Measurements from ENCODE around the gene ARPC5L.
A peak's percentile ranks its signal among the peaks of the same experiment; 100 is the strongest.
"Not testable (repeated sequence)": the region's sequence is repeated elsewhere in the genome, so short reads cannot be mapped to it uniquely, and the experiment has no call there.

The ARPC5L gene

DNA sequence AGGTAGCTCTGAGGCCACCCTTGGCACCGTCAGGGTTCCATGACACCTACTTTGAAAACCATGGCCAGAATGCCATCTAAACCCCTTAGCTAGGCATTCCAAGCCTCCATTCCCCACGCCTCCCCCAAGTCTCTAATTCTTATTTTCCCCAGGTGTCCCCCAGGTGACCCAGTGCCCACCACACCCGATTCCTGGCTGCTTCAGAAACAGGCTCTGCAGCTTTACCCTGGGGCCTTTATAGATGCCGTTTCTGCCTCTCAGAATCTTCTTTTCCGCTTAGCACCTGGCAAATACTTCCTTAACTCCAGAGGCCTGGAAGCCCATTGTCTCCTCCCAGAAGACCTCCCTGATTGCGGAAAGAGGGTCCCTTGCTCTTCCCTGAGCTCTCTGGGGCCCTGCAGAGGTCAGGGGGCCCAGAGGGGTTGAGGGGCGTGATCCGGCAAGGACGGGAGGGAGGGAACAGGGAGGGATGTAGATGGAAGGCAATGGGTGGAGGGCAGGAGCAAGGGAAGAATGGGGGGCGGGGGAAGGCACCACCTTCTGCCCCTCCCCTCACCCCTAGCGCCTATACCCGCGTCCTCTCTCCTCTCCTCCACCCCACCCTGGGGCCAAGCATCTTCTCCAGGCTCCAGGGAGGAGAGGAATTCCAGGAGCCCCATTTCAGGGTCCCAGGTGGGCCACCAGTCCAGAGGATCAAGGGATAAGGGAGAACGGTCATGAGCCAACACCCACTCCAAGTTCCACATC lies 20.7 kb upstream of the ARPC5L start:
- no peak for DNase-seq

DNA sequence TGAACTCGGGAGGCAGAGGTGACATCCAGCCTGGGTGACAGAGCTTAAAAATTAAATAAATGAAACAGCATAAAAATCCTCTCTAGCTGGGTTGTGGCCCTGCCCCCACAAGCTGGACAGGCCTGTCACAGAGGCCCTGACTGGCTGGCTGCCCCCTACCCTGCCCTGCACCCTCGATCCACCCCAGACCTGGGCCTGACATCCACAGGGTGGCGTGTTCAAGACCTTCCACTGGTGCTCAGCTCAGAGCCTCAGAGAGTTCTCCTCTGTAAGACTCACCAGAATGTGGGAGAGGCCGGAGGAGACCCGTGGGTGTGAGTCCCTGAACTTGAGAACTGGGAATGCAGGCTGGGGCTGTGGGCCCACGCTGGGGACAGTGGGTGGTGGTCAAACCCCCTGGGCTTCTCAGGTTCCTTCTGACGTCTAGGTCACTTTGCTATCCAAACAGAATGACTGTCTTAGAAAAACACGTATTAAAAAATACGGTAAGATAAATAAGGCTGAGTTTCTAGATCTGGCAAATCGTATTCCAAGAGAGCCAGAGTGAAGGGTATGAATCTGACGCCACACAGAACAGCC lies 18.4 kb upstream of the ARPC5L start:
- no peak for DNase-seq

DNA sequence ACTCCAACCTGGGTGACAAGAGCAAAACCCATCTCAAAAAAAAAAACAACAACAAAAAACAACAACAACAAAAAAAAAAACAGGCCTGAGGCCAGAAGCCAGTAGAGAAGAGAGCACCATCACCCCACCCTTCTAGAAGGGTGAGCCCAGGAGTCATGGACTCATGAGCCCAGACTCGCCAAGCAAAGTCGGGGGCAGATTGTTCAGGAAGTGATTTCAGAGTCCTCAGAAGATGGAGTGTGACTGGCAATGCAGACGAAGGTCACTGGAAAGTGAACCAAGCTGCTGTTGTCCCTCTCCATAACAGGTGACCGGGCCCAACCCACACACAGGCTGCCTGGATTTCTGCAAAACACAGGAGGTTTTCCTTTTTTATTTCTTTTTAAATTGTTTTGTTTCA lies 17.6 kb upstream of the ARPC5L start:
- DNase-seq: no peak

DNA sequence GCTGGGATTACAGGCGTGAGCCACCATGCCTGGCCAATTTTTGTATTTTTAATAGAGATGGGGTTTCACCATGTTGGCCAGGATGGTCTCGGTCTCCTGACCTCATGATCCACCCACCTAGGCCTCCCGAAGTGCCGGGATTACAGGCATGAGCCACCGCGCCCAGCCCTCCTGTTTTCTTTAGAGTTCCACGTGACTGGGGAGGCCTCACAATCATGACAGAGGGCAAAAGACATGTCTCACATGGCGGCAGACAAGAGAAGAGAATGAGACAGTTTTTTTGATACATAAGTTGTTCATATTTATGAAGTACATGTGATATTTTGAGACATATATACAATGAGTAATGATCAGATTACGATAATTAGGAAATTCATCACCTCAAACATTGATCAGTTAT lies 15.5 kb upstream of the ARPC5L start:
- not testable (repeated sequence) for DNase-seq

DNA sequence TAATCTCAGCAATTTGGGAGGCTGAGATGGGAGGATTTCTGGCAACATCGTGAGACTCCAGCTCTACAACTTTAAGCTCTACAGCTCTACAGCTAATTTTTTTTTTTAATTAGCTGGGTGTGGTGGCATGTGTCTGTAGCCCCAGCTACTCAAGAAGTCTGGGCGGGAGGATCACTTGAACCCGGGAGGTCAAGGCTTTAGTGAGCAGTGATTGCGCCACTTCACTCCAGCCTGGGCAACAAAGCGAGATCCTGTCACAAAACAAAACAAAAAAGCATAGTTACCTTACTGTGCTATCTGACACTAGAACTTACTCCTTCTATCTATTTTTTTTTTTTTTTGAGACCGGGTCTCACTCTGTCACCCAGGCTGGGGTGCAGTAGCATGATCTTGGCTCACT lies 15.0 kb upstream of the ARPC5L start:
- no peak for DNase-seq

DNA sequence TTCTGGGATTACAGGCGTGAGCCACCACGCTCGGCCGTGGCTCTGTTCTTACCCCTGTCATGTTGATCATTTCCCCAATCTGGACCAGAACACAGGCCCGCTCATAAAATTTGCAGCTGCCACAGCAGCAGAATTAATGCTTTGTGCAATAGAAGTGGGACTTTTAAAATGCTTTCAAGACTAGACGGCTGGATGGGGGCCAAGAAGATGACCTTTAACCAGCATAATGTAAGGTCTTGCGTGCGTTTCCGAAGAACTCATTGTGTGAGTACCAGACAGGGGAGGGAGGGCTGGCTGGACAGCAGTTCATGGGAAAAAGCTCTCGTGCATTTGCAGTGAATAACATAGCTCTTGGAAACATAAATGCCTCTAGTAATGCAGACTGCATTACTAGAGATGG lies 12.1 kb upstream of the ARPC5L start:
- no peak for DNase-seq

DNA sequence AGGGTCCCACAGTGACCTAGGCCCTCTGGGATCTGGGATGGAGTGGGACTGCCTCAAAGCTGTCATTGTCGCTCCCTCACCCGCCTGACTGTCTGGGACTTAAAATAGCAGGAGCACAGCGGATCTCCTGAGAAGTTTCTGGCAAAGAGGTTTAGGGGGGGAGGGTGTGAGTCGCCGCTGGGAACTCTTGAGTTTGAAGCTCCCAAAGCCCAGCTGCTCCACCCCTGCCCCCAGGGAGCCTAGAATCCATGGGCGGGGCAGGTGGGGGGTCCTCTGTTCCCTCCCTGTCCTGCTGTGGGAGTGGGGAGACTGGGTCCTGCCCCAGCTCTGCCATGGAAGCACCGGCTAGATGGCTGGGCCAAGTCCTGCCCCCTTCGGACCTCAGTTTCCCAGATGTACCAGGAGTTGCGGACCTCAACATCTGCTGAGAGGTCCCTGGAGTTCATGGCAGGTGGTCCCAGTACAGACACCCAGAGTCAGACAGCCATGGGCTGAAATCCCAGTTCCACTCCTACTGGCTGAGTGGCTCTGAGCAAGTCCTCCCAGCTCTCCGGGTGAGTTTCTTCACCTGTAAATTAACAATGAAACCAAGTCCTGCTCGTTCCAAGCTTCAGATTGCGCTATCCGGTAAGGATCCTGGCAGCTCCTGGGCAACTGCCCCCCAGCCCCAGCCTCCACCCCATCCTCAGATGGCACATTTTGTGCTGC lies 9.7 kb upstream of the ARPC5L start:
- no peak for DNase-seq

DNA sequence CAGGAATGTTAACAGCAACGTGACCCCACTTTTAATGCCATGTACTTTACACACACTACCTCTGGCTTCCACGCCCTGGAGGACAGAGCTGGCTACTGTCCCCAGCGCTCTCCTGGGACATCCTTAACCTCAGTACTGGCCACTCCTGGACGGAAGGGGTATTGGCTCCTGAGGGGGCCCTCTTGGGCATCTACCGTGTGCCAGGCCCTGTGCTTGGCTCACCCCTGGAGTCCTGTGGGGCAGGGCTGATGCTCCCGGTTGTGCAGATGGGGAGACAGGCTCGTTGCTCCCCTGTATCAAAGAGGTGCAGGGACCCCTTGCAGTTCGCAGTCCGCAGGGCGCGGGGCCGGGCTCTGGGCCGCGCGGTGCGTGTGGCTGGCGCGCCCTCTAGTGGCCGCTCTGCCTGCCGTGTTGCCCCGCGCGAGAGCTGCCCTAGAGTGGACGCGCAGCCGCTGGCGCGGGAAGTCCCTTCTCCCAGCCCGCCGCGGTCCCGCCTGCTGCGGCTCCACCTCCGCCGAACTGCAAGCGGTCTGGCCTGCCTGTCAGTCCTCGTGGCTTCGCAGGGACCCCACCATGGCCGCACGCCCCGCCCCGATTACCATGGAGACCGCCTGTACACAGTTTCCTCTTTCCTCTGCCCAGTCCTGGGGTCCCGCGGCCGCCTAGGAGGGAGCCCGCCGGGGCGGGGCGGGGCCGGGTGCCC lies 8.9 kb upstream of the ARPC5L start, which contains the start of gene WDR38:
TSS of gene WDR38 (plus strand) at position 632 of the 703 bp plus-strand sequence. CDS start 72 bp downstream, outside the sequence.
- peak in 1 of 2 experiments; percentile 5 for DNase-seq

DNA sequence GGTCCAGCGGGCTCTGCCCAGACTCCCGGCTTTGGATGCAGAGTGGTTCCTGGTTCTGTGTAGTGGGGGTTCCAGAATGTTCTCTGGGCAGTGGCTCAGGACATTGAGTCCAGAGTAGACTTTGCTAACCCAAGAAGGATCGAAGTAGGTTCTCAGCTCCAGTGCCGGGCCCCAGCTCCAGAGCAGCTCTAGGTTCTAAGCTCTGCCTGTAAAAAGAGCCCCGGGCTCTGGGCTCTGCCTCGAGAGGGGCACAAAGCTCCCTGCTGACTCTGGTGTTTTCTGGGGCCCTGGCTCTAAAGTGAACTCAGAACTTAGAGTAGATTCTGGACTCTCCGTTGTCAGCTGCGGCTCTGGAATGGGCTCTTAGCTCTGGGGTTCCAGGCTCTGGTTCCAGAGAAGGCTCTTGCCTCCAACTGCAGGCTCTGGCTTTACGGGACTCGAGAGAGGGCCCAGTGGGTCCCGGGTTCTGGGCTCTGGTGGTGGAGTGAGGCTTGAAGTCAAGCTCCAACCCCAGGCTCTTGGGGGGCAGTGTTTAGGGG lies 8.3 kb upstream of the ARPC5L start:
- DNase-seq: no peak

DNA sequence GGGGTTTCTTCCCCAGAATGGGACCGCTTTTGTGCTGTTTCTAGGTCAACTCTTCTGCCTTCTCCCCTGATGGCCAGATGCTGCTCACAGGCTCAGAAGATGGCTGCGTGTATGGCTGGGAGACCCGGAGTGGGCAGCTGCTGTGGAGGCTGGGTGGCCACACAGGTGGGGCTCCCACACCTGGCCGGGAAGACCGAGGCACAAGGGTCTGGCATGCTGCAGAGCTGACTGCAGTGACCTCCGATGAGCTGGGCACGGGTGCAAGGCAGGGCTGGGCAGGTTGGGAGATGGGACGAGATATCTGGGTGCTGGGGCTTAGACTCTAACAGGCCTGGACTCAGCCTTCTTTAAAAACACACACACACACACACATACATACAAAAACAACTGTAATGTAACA lies 7.8 kb upstream of the ARPC5L start:
- DNase-seq: no peak

DNA sequence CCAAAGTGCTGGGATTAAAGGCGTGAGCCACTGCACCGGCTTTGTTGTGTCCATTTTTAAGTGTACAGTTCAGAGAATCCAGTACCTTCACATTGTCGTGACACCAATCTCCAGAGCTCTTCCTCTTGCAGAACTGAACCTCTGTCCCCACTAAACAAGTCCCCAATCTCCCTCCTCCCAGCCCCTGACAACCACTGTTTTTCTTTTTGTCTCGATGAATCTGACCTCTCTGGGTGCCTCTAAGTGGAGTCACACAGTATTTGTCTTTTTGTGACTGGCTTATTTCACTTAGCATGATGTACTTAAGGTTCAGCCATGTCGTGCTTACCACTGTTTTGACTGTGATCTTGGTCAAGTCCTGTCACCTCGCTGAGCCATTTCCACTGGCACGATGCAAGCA lies 7.1 kb upstream of the ARPC5L start:
- DNase-seq: no peak

DNA sequence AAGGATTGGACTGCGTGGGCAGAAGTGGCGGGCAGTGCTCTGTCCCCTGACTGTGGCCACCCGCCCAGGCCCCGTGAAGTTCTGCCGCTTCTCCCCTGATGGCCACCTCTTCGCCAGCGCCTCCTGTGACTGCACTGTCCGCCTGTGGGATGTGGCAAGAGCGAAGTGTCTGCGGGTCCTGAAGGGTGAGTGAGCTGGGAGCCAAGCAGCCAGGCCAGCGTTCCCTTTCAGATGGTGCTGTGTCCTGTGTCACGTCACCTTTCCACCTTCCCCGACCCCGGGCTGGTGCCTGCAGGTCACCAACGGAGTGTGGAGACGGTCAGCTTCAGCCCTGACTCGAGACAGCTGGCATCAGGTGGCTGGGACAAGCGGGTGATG lies 6.4 kb upstream of the ARPC5L start:
- no peak for DNase-seq

DNA sequence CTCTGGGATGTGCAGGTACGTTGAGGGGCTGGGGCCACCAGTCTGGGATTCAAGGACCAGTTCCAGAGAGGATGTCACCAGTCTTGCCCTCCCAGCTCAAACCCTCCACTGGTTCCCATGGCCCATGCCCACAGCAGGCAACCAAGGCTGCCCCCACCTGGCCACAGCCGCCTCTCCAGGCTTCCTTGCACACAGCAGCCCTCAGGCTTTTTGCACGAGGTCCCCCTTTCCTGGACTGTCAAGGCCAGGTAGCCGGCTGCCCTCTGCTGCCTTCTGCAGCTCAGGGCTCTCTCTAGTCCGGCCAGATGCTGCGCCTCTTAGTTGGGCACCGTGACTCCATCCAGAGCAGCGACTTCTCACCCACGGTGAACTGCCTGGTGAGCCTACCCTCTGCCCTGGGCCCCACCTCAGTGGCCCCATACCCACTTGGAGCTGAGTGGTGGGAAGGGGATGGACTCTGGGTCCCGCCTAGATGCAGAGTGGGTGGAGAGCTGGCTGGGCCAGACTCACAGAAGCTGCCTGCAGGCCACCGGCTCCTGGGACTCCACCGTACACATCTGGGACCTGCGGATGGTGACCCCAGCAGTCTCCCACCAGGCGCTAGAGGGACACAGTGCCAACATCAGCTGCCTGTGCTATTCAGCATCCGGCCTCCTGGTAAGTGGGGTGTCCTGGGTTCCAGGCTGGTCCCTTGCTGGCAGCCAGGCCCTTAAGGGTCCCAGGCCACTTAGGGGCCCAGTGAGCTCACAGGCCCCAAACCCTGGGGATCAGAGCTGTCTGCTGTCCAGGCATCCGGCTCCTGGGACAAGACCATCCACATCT lies 5.8 kb upstream of the ARPC5L start:
- no peak for DNase-seq

DNA sequence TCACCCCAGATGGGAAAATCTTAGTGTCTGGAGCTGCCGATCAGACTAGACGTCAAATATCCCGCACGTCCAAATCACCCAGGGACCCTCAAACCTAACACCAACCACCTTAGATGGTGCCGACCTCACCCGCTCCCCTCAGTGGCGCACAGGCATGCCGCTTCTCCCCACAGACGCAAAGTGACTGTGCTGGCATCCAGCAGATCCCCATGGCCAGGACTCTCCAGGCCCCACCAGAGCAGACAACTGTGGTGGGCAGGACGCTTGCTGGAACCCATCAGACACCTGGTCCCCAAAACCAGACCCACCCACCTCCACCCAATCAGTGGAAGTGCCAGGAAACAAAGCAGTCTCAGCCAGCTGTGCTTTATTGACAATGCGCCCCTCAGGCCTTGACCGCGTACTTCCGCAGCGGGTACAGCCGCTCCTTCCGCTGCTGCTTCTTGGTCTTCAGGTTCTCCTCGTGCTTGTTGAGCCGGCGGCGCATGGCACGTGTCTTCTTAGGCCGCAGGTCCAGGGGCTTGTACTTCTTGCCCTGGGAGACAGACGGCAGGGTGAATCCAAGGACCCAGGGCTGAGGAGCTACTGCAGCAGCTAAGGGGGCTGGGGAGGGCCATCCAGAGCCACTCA lies 4.3 kb upstream of the ARPC5L start:
- no peak for DNase-seq

DNA sequence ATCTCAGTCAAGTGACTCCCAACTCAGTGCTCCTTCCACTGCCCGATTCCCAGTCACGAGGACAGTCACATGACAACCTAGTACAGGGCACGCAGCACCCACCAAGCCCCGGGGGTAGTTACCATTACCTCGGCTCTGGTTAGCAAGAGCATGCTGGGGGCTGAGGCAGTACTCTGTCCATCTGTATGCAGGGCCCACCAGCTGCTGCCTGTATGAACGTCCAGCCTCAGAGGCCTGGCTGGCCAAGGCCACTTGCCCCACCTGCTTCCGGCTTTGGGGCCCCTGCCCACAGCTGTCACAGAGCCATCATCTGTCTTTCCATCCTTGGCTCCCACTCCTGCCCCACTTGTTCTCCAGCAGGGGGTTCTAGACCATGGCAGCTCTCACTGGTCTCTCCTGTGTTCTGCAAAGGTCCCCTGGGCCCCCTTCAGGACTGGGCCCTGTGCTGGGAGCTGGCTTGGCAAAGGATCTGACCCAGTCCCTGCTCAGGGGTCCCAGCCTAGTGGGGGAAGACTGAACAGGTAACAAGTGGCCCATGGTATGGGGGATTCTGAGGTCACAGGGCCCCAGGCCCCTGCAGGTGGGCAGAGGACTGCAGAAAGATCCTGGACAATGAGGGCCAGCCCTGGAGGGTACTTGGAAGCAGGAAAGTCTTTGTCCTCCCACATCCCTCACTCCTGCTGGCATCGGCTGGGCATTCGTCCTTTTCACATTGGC lies 3.4 kb upstream of the ARPC5L start:
- DNase-seq: no peak

DNA sequence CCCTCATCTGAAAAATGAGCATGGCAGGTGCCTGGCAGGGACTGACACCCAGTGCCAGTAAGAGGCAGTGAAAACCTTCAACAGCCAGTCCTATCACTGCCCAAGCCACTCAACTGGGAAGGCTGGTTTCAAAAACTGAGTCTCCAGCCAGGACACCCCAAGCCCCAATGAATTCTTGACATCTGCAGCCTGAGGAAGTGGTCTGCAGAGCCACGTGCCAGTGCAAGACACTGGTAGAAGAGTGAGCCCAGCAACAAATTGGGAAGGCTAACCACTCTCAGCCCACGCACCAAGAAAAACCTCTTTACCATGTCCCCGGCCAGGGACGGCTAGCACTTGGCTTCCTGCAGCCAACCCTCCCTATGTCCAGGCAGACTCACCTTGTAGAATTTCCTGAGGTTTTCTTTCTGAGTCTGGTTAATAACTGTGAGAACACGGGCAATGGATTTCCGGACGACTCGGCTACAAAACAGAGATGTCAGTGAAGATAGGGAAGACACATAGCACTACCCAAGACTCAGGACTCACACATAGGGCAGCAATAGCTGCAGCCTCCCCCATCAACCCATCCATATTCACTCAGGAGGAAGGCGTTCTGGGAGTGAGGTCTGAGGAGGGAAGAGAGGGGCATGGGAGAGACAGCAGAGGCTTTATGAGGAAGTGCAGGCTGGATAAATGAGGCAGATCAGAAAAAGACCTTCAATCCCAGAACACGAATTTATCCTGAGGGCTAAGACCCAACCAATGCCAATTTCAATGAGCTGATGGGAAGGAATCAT lies 1.9 kb upstream of the ARPC5L start:
- no peak for DNase-seq

DNA sequence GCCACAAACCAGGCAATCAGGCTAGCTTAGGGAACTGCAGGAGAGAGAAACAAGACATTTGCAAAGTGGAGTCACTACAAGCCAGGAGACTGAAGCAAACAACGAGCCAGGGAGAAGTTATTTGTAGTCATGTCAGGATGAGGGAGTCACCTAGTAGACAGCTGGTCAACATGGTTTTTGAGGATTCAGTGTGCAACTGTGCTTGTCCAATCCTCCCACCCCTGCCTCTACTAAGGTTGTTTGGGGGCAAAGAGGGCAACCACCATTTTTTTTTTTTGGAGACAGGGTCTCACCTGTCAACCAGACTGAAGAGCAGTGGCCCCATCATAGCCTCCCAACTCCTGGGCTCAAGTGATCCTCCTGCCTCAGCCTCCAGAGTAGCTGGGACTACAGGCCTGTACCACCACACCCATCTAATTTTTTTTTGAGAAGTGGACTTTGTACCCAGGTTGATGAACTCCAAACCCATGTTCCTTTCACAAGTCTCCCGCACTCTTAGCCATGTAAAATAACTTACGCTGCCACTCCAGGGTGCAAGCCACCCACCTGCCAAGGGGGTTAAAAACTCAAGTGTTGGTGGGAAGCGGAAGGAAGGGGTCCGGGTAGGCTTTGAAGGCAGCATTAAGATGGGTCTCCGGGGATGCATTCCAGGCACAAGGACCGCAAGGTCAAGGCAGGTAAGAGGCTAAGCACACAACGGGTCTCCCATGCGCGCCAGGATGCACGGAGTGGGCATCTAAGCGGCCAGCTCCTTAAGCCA lies 1.2 kb upstream of the ARPC5L start:
- DNase-seq: no peak

DNA sequence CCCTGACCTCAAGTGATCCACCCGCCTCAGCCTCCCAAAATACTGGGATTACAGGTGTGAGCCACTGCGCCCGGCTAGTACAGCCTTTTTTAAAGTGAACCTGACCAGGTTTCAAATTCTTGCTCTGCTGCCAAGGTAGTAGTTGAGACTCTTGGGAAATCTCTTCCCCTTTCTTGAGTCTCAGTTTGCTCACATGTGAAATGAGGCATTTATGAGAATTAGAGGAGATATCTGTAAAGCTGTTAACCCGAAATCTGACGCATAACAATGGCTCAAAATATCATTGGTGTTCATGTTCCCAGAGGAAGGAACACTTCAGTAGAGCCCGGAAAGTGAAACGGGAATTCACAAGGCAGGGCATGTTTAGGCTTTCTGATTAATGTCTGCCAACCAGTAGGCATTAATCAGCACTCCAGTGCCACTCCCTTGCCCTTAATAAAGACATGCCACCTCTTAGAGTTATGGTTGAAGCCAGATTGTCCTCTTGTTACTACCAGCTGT lies 1.5 kb downstream of the ARPC5L start:
- no peak for DNase-seq

Data from NCI-H187 (cell line).